HUES64 (cell line): Measurements from ENCODE around the gene HLF.
"Not testable (repeated sequence)": the region's sequence is repeated elsewhere in the genome, so short reads cannot be mapped to it uniquely, and the experiment has no call there.

Experiments used
- H3K27ac ChIP-seq: 2 replicates; pipeline ENCODE4 v1.7.0; 2013; ENCODE audit warnings: low read depth, low read length, inconsistent platforms
- H3K27me3 ChIP-seq: 2 replicates; pipeline ENCODE4 v1.6.1; 2013; ENCODE audit warnings: mild to moderate bottlenecking, low read length; ENCODE audit not compliant: insufficient read depth
- H3K36me3 ChIP-seq: 2 replicates; pipeline ENCODE4 v1.6.1; 2013; ENCODE audit warnings: mild to moderate bottlenecking, low read length; ENCODE audit not compliant: insufficient read depth
- H3K4me1 ChIP-seq: 2 replicates; pipeline ENCODE4 v1.6.1; 2013; ENCODE audit warnings: mild to moderate bottlenecking, low read length, moderate library complexity; ENCODE audit not compliant: insufficient read depth
- H3K4me3 ChIP-seq: 2 replicates; pipeline ENCODE4 v1.5.1; 2013; ENCODE audit warnings: mild to moderate bottlenecking, low read length, moderate library complexity
- H3K9ac ChIP-seq: 2 replicates; pipeline ENCODE4 v1.6.1; 2013; ENCODE audit warnings: mild to moderate bottlenecking, low read depth, low read length
- H3K9me3 ChIP-seq: 2 replicates; pipeline ENCODE4 v1.6.1; 2013; ENCODE audit warnings: low read depth, low read length; ENCODE audit not compliant: insufficient read depth
- WGBS: fragments of 150-250, 120-280 bp; methylation state at CpG from one replicate; pipeline ENCODE4 v1.1.7; 2013; ENCODE audit warnings: missing lambda C conversion rate; 5-methylcytosine and 5-hydroxymethylcytosine counted together

The HLF gene

GRCh38 chr17:55327225-55328088, 62.7 kb downstream of the HLF start:
- Histone ChIP-seq H3K9me3 (no peaks in the 10 kb centered on the region), H3K4me1 (no peaks in the 10 kb centered on the region), H3K36me3 (no peaks in the 10 kb centered on the region), H3K27me3 (no peaks in the 10 kb centered on the region), H3K4me3 (no peak overlapping the region), H3K9ac (no peak overlapping the region), H3K27ac (no peak overlapping the region)
- WGBS = 93% methylated on average over 3 of the region's 4 CpGs

- H3K4me3 ChIP-seq, H3K4me1 ChIP-seq, H3K9ac ChIP-seq, H3K36me3 ChIP-seq, H3K9me3 ChIP-seq, H3K27ac ChIP-seq, H3K27me3 ChIP-seq: not testable (repeated sequence)
- WGBS = 96% methylated on average over 2 of the region's 2 CpGs
Measured at GRCh38 chr17:55328514-55328913, 63.8 kb downstream of the HLF start.

- H3K9me3 ChIP-seq = no peaks in the 10 kb centered on the region
- H3K27ac ChIP-seq = no peak overlapping the region
- no peak overlapping the region for H3K4me3 ChIP-seq
- H3K27me3 ChIP-seq = no peaks in the 10 kb centered on the region
- 95% methylated on average over 8 of the region's 8 CpGs for WGBS
- H3K4me1 ChIP-seq = peaks cover 9% of the 10 kb centered on the region; the same call in 1 of the 2 replicates
- H3K36me3 ChIP-seq = no peaks in the 10 kb centered on the region
- no peak overlapping the region for H3K9ac ChIP-seq
Measured at GRCh38 chr17:55330344-55330933, 65.7 kb downstream of the HLF start.

- Histone ChIP-seq H3K9ac (no peak overlapping the region), H3K4me1 (peaks cover 17% of the 10 kb centered on the region), H3K36me3 (no peaks in the 10 kb centered on the region), H3K27ac (no peak overlapping the region), H3K9me3 (no peaks in the 10 kb centered on the region), H3K27me3 (no peaks in the 10 kb centered on the region), H3K4me3 (no peak overlapping the region)
- 89% methylated on average over 15 of the region's 15 CpGs for WGBS
Measured at GRCh38 chr17:55332296-55333041, 67.7 kb downstream of the HLF start.

- no peaks in the 10 kb centered on the region for H3K36me3 ChIP-seq
- H3K27me3 ChIP-seq = no peaks in the 10 kb centered on the region
- H3K9me3 ChIP-seq = no peaks in the 10 kb centered on the region
- H3K4me1 ChIP-seq = peaks cover 17% of the 10 kb centered on the region
- no peak overlapping the region for H3K27ac ChIP-seq
- WGBS = 91% methylated on average over 4 of the region's 4 CpGs
- H3K9ac ChIP-seq = no peak overlapping the region
- H3K4me3 ChIP-seq = no peak overlapping the region
Measured at GRCh38 chr17:55334285-55334684, 69.5 kb downstream of the HLF start.

GRCh38 chr17:55334881-55335540, 70.3 kb downstream of the HLF start:
- peaks cover 17% of the 10 kb centered on the region for H3K4me1 ChIP-seq
- no peak overlapping the region for H3K9ac ChIP-seq
- H3K27ac ChIP-seq = no peak overlapping the region
- no peaks in the 10 kb centered on the region for H3K36me3 ChIP-seq
- H3K27me3 ChIP-seq = no peaks in the 10 kb centered on the region
- H3K9me3 ChIP-seq = no peaks in the 10 kb centered on the region
- peak overlapping the region; percentile 40 for H3K4me3 ChIP-seq
- 37% methylated on average over 5 of the region's 6 CpGs for WGBS

- no peak overlapping the region for H3K27ac ChIP-seq
- H3K9me3 ChIP-seq = no peaks in the 10 kb centered on the region
- no peaks in the 10 kb centered on the region for H3K27me3 ChIP-seq
- H3K36me3 ChIP-seq = no peaks in the 10 kb centered on the region
- H3K9ac ChIP-seq = no peak overlapping the region
- peak overlapping the region; percentile 40 for H3K4me3 ChIP-seq
- peaks cover 17% of the 10 kb centered on the region for H3K4me1 ChIP-seq
Measured at GRCh38 chr17:55335625-55336024, 70.9 kb downstream of the HLF start.

GRCh38 chr17:55336426-55336825, 71.7 kb downstream of the HLF start:
- 84% methylated on average over 2 of the region's 2 CpGs for WGBS

GRCh38 chr17:55340176-55340575, 75.4 kb downstream of the HLF start:
- peaks cover 10% of the 10 kb centered on the region for H3K4me1 ChIP-seq
- H3K27me3 ChIP-seq = no peaks in the 10 kb centered on the region
- H3K27ac ChIP-seq = no peak overlapping the region
- no peak overlapping the region for H3K9ac ChIP-seq
- no peaks in the 10 kb centered on the region for H3K9me3 ChIP-seq
- no peaks in the 10 kb centered on the region for H3K36me3 ChIP-seq
- WGBS = 95% methylated on average over 3 of the region's 3 CpGs
- H3K4me3 ChIP-seq = no peak overlapping the region

More at GRCh38 chr17:55336426-55336825, 71.7 kb downstream of the HLF start:
- Histone ChIP-seq H3K9ac (no peak overlapping the region), H3K4me1 (peaks cover 17% of the 10 kb centered on the region), H3K27me3 (no peaks in the 10 kb centered on the region), H3K9me3 (no peaks in the 10 kb centered on the region), H3K4me3 (no peak overlapping the region), H3K36me3 (no peaks in the 10 kb centered on the region), H3K27ac (no peak overlapping the region)

GRCh38 chr17:55340686-55341085, 75.9 kb downstream of the HLF start:
- 84% methylated on average over 2 of the region's 3 CpGs for WGBS

GRCh38 chr17:55341432-55341831, 76.7 kb downstream of the HLF start:
- no peaks in the 10 kb centered on the region for H3K36me3 ChIP-seq
- 95% methylated on average over 3 of the region's 5 CpGs for WGBS
- no peak overlapping the region for H3K9ac ChIP-seq
- H3K9me3 ChIP-seq = peaks cover 2% of the 10 kb centered on the region; the same call in 1 of the 2 replicates
- H3K4me1 ChIP-seq = no peaks in the 10 kb centered on the region
- no peaks in the 10 kb centered on the region for H3K27me3 ChIP-seq
- H3K4me3 ChIP-seq = no peak overlapping the region
- no peak overlapping the region for H3K27ac ChIP-seq

More at GRCh38 chr17:55340686-55341085, 75.9 kb downstream of the HLF start:
- H3K4me3 ChIP-seq = no peak overlapping the region
- no peaks in the 10 kb centered on the region for H3K27me3 ChIP-seq
- no peak overlapping the region for H3K9ac ChIP-seq
- H3K9me3 ChIP-seq = no peaks in the 10 kb centered on the region
- no peaks in the 10 kb centered on the region for H3K36me3 ChIP-seq
- no peak overlapping the region for H3K27ac ChIP-seq
- H3K4me1 ChIP-seq = peaks cover 5% of the 10 kb centered on the region; the same call in 1 of the 2 replicates
